ENCODE results near the gene OGFR. TPM values are rescaled to one million over a fixed set of nuclear protein-coding genes. Genes with fewer than 3 reads are reported as not detected.
A peak's percentile ranks its signal among the peaks of the same experiment; 100 is the strongest.

OGFR gene
- total RNA-seq, 6 experiments from 2014 or later, result 37.8 to 42.2 (median 39.0) TPM

DNA sequence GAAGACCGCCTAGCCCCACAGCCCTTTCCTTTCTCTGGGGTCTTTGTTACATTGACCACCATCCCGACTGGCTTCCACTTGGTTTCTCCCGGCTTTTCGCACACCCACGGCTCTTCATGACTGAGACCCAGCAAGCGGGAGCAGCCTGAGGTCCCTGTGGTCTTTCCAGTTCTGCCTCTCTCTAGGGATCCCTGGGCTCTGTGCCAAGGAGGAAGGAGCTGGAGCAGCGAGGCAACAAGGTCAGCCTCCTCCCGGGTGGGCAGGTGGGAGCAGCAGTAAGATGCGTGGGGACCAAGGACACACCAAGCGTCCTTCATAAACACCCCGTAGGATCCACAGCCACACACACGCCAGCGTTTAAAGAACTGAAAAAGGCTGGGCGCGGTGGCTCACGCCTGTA lies 37.9 kb upstream of the OGFR start:
- H3K27ac Mint-ChIP-seq, result no peak overlapping the region
- no peaks in the 10 kb centered on the region for H3K9me3 Mint-ChIP-seq
- no peak for DNase-seq
- no peak overlapping the region for H3K4me3 Mint-ChIP-seq
- H3K4me1 Mint-ChIP-seq (ENCODE audit: low read depth), result peaks cover 20% of the 10 kb centered on the region
- TF ChIP-seq, protein P1, sequence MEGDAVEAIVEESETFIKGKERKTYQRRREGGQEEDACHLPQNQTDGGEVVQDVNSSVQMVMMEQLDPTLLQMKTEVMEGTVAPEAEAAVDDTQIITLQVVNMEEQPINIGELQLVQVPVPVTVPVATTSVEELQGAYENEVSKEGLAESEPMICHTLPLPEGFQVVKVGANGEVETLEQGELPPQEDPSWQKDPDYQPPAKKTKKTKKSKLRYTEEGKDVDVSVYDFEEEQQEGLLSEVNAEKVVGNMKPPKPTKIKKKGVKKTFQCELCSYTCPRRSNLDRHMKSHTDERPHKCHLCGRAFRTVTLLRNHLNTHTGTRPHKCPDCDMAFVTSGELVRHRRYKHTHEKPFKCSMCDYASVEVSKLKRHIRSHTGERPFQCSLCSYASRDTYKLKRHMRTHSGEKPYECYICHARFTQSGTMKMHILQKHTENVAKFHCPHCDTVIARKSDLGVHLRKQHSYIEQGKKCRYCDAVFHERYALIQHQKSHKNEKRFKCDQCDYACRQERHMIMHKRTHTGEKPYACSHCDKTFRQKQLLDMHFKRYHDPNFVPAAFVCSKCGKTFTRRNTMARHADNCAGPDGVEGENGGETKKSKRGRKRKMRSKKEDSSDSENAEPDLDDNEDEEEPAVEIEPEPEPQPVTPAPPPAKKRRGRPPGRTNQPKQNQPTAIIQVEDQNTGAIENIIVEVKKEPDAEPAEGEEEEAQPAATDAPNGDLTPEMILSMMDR (IDR thresholded peaks at IDR 0.05), result no peak
- H3K27me3 Mint-ChIP-seq (ENCODE audit: insufficient read depth), result peaks cover 16% of the 10 kb centered on the region
- no peaks in the 10 kb centered on the region for H3K36me3 Mint-ChIP-seq (ENCODE audit: low read depth)

- Mint-ChIP-seq H3K36me3 (ENCODE audit: low read depth) (no peaks in the 10 kb centered on the region), H3K4me3 (no peak overlapping the region), H3K27ac (no peak overlapping the region), H3K27me3 (ENCODE audit: insufficient read depth) (peaks cover 21% of the 10 kb centered on the region), H3K9me3 (no peaks in the 10 kb centered on the region), H3K4me1 (ENCODE audit: low read depth) (peaks cover 29% of the 10 kb centered on the region)
- DNase-seq, result no peak
- TF ChIP-seq, protein P1 (IDR thresholded peaks at IDR 0.05), result no peak
Measured at GRCh38 chr20:62768234-62768546, 36.4 kb upstream of the OGFR start.

DNA sequence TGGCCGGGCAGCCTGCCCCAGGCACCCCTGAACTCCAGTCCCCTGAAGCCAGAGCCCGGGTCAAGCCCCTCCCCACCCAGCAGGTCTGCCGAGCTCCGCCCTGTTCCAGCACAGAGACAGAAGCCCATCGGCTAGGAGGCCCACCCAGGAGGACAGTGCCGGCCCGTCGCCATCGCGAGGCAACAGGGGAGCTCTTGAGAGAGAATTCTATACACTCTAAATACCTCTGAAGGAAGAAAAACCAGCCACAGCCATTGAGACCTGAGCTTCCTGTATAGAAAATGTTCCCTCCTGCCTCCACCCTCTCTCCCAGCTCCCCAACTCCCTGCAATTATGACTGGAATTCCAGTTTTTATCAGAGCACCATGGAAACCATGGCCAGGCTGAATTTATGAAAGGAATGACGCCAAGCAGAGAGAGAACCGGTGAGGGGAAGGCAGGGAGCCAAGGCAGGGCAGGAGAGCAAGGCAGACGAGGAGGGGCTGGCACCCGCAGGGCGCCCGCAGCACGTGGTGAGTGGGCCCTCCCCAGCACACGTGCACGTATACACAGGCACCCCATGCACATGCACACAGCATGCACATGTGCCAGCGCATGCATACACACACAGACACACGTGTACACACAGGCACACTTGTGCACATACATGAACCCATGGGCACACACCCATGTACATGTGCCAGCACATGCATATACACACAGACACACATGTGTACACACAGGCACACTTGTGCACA lies 35.9 kb upstream of the OGFR start:
- H3K27ac Mint-ChIP-seq, result no peak overlapping the region
- peaks cover 33% of the 10 kb centered on the region for H3K4me1 Mint-ChIP-seq (ENCODE audit: low read depth)
- no peaks in the 10 kb centered on the region for H3K36me3 Mint-ChIP-seq (ENCODE audit: low read depth)
- TF ChIP-seq, protein P1 (IDR thresholded peaks at IDR 0.05), result no peak
- H3K4me3 Mint-ChIP-seq, result no peak overlapping the region
- peak; percentile 57 for DNase-seq
- H3K9me3 Mint-ChIP-seq, result no peaks in the 10 kb centered on the region
- H3K27me3 Mint-ChIP-seq (ENCODE audit: insufficient read depth), result peaks cover 23% of the 10 kb centered on the region

DNA sequence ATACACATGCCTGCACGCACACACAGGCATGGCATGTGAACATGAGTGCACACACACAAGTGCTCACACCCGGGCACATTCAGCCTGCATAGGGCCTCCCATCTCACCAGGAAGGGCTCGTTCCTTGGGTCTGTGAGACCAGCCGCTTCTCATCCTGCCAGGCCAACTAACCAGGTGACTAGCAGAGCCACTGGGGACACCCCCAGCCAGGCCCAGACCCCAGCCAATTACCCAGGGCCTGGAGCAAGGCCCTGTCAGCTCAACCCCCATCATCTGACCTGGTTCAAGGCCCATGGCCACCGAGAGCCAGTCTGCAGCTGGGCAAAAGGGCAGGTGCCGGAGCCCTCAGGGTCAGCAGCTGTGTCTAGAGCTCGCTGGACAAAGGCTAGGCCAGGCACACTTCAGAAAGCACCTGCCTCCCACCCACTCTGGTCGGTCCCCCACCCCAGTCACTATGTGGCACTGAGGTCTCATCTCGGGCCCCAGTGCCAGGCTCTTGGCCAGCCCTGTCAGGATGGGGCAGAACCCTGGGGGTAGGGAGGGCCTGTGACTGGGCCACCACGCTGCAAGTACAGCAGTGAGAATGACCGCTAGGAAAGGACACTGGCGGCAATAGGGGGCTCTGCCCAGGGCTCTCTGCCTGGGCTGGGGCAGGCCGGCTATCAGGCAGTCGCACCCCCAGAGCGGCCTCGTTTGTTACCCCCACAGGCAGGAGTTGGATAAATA lies 35.1 kb upstream of the OGFR start:
- peaks cover 23% of the 10 kb centered on the region for H3K27me3 Mint-ChIP-seq (ENCODE audit: insufficient read depth)
- H3K4me1 Mint-ChIP-seq (ENCODE audit: low read depth), result peaks cover 33% of the 10 kb centered on the region
- H3K36me3 Mint-ChIP-seq (ENCODE audit: low read depth), result no peaks in the 10 kb centered on the region
- H3K9me3 Mint-ChIP-seq, result no peaks in the 10 kb centered on the region
- DNase-seq, result no peak
- TF ChIP-seq, protein P1 (IDR thresholded peaks at IDR 0.05), result no peak
- no peak overlapping the region for H3K27ac Mint-ChIP-seq
- H3K4me3 Mint-ChIP-seq, result no peak overlapping the region

- TF ChIP-seq, protein P1 (IDR thresholded peaks at IDR 0.05), result no peak
- Mint-ChIP-seq H3K4me1 (ENCODE audit: low read depth) (peaks cover 33% of the 10 kb centered on the region), H3K36me3 (ENCODE audit: low read depth) (no peaks in the 10 kb centered on the region), H3K27ac (no peak overlapping the region), H3K9me3 (no peaks in the 10 kb centered on the region), H3K4me3 (no peak overlapping the region), H3K27me3 (ENCODE audit: insufficient read depth) (peaks cover 23% of the 10 kb centered on the region)
- no peak for DNase-seq
Measured at GRCh38 chr20:62770111-62770910, 34.3 kb upstream of the OGFR start.
